NCI-H1048 (cell line): ENCODE measurements around the gene ARHGEF2.

ENCODE experiments used
- DNase-seq: peaks from one replicate; lab custom pipeline; 2025; lab: John Stamatoyannopoulos, UW

Gene ARHGEF2

GRCh38 chr1:155911156-155912055 lies 66.9 kb downstream of the ARHGEF2 start, which contains the start of gene RIT1:
TSS of gene RIT1 (minus strand) at chr1:155911349. CDS start at chr1:155910761, 588 bp downstream.
- peak; percentile 30 for DNase-seq

- DNase-seq: no peak
Observed at GRCh38 chr1:155910621-155911121, 67.7 kb downstream of the ARHGEF2 start.

DNA sequence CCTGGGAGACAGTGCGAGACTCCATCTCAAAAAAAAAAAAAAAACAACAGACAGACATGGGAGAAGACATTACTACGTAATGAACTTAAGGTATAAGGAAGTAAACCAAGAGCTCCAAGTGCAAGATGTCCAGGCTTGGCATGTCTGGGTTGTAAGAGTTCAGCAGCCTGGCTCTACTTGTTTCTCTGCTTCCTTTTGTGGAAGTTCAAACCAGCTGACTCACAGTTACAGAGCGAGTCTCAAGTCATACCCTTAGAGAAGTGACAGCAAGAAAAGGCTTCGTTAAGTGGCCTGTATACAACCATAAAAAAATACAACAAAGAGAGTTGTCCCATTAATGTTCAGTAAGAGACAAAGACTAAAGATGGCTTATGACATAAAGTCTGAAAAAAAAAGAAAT lies 68.5 kb downstream of the ARHGEF2 start:
- no peak for DNase-seq

DNA sequence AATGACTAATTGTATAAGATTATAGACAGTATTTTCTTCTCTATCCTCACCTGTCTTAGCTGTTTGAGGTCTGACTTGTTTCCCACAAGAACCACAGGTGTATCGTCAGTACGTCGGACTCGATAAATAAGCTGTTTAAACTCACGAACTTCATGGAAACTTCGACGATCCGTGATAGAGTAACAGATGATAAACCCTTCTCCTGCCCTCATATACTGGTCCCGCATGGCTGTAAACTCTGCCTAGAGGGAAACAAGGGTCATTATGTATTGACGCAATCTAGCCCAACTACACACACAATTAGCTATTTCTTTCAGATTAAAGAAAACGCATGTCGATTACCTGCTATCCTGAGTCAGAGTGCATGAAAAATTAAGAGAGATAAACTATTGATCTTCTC lies 74.1 kb downstream of the ARHGEF2 start:
- no peak for DNase-seq

- no peak for DNase-seq
Observed at GRCh38 chr1:155900161-155900560, 78.2 kb downstream of the ARHGEF2 start.

GRCh38 chr1:155899683-155900082 lies 78.7 kb downstream of the ARHGEF2 start:
- DNase-seq: no peak

- no peak for DNase-seq
Observed at GRCh38 chr1:155898888-155899287, 79.5 kb downstream of the ARHGEF2 start.

DNA sequence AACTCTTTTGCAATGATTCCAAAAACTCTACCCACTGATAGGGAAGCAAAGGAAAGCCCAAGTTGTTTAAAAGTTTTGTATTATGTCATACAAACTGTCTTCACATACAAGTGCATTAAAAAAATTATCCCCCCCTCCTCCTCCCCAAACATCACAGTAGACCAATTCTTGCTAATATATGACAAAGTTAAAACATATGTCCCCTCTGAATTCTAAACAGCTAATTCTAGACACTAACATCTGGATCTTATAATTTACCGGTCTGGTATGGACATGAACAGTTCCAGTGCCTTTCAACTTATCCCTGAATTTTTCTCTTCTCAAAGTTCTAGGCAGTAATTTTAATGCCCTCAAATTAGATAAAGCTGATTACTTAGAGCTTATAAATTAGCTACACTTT lies 80.6 kb downstream of the ARHGEF2 start:
- DNase-seq: no peak
